ENCODE data around the gene NCKAP1.
"Not testable (repeated sequence)": the region's sequence is repeated elsewhere in the genome, so short reads cannot be mapped to it uniquely, and the experiment has no call there.

Gene NCKAP1

GRCh38 chr2:182913064-182913463, 125.2 kb downstream of the NCKAP1 start:
- no peak for DNase-seq (ENCODE audit: low read depth in 1 of 2, low spot score in 1 of 2)

GRCh38 chr2:182912518-182912915, 125.7 kb downstream of the NCKAP1 start:
- DNase-seq (ENCODE audit: low read depth in 1 of 2, low spot score in 1 of 2) = no peak

GRCh38 chr2:182911813-182912517, 126.3 kb downstream of the NCKAP1 start:
- DNase-seq (ENCODE audit: low read depth in 1 of 2, low spot score in 1 of 2) = no peak

GRCh38 chr2:182910965-182911364, 127.3 kb downstream of the NCKAP1 start:
- no peak for DNase-seq (ENCODE audit: low read depth in 1 of 2, low spot score in 1 of 2)

- DNase-seq (ENCODE audit: low read depth in 1 of 2, low spot score in 1 of 2) = no peak
Observed at GRCh38 chr2:182907081-182907830, 131.0 kb downstream of the NCKAP1 start.

GRCh38 chr2:182906454-182906853, 131.8 kb downstream of the NCKAP1 start:
- no peak for DNase-seq (ENCODE audit: low read depth in 1 of 2, low spot score in 1 of 2)

- DNase-seq (ENCODE audit: low read depth in 1 of 2, low spot score in 1 of 2) = no peak
Observed at GRCh38 chr2:182904844-182905243, 133.4 kb downstream of the NCKAP1 start.

- no peak for DNase-seq (ENCODE audit: low read depth in 1 of 2, low spot score in 1 of 2)
Observed at GRCh38 chr2:182903566-182903965, 134.7 kb downstream of the NCKAP1 start.

- DNase-seq (ENCODE audit: low read depth in 1 of 2, low spot score in 1 of 2) = no peak
Observed at GRCh38 chr2:182901748-182902147, 136.5 kb downstream of the NCKAP1 start.

- no peak for DNase-seq (ENCODE audit: low read depth in 1 of 2, low spot score in 1 of 2)
Observed at GRCh38 chr2:182898718-182899117, 139.5 kb downstream of the NCKAP1 start.

- DNase-seq (ENCODE audit: low read depth in 1 of 2, low spot score in 1 of 2) = no peak
Observed at GRCh38 chr2:182897137-182897536, 141.1 kb downstream of the NCKAP1 start.

GRCh38 chr2:182895798-182896197, 142.5 kb downstream of the NCKAP1 start:
- no peak for DNase-seq (ENCODE audit: low read depth in 1 of 2, low spot score in 1 of 2)

GRCh38 chr2:182895169-182895568, 143.1 kb downstream of the NCKAP1 start:
- no peak for DNase-seq (ENCODE audit: low read depth in 1 of 2, low spot score in 1 of 2)

- no peak for DNase-seq (ENCODE audit: low read depth in 1 of 2, low spot score in 1 of 2)
Observed at GRCh38 chr2:182894174-182894573, 144.1 kb downstream of the NCKAP1 start.

GRCh38 chr2:182893666-182894065, 144.6 kb downstream of the NCKAP1 start:
- no peak for DNase-seq (ENCODE audit: low read depth in 1 of 2, low spot score in 1 of 2)

GRCh38 chr2:182893035-182893434, 145.2 kb downstream of the NCKAP1 start:
- not testable (repeated sequence) for DNase-seq (ENCODE audit: low read depth in 1 of 2, low spot score in 1 of 2)

GRCh38 chr2:182891611-182892010, 146.6 kb downstream of the NCKAP1 start:
- no peak for DNase-seq (ENCODE audit: low read depth in 1 of 2, low spot score in 1 of 2)

- DNase-seq (ENCODE audit: low read depth in 1 of 2, low spot score in 1 of 2) = no peak
Observed at GRCh38 chr2:182890773-182891378, 147.4 kb downstream of the NCKAP1 start.

GRCh38 chr2:182890305-182890704, 148.0 kb downstream of the NCKAP1 start:
- DNase-seq (ENCODE audit: low read depth in 1 of 2, low spot score in 1 of 2) = no peak

- DNase-seq (ENCODE audit: low read depth in 1 of 2, low spot score in 1 of 2) = no peak
Observed at GRCh38 chr2:182887753-182888415, 150.4 kb downstream of the NCKAP1 start.

GRCh38 chr2:182887093-182887492, 151.2 kb downstream of the NCKAP1 start:
- no peak for DNase-seq (ENCODE audit: low read depth in 1 of 2, low spot score in 1 of 2)

- no peak for DNase-seq (ENCODE audit: low read depth in 1 of 2, low spot score in 1 of 2)
Observed at GRCh38 chr2:182885771-182886170, 152.5 kb downstream of the NCKAP1 start.

Data from activated T-helper 1 cell treated with anti-CD3 and anti-CD28 coated beads, Interleukin-2, amount 50 U/mL, for 16 hours (primary cell).